GM12872 (cell line): ENCODE measurements around the gene ADAMTS12.

Experiments
- TF ChIP-seq, protein P1 (sequence below): IDR thresholded peaks from 3 replicates; pipeline ENCODE4 v1.5.1; 2011; ENCODE audit warnings: low read depth, mild to moderate bottlenecking, low read length, moderate library complexity; ENCODE audit not compliant: insufficient read depth

ADAMTS12 gene

GRCh38 chr5:33557605-33558004 lies 334.2 kb downstream of the ADAMTS12 start:
- TF ChIP-seq, protein P1, sequence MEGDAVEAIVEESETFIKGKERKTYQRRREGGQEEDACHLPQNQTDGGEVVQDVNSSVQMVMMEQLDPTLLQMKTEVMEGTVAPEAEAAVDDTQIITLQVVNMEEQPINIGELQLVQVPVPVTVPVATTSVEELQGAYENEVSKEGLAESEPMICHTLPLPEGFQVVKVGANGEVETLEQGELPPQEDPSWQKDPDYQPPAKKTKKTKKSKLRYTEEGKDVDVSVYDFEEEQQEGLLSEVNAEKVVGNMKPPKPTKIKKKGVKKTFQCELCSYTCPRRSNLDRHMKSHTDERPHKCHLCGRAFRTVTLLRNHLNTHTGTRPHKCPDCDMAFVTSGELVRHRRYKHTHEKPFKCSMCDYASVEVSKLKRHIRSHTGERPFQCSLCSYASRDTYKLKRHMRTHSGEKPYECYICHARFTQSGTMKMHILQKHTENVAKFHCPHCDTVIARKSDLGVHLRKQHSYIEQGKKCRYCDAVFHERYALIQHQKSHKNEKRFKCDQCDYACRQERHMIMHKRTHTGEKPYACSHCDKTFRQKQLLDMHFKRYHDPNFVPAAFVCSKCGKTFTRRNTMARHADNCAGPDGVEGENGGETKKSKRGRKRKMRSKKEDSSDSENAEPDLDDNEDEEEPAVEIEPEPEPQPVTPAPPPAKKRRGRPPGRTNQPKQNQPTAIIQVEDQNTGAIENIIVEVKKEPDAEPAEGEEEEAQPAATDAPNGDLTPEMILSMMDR = no peak

DNA sequence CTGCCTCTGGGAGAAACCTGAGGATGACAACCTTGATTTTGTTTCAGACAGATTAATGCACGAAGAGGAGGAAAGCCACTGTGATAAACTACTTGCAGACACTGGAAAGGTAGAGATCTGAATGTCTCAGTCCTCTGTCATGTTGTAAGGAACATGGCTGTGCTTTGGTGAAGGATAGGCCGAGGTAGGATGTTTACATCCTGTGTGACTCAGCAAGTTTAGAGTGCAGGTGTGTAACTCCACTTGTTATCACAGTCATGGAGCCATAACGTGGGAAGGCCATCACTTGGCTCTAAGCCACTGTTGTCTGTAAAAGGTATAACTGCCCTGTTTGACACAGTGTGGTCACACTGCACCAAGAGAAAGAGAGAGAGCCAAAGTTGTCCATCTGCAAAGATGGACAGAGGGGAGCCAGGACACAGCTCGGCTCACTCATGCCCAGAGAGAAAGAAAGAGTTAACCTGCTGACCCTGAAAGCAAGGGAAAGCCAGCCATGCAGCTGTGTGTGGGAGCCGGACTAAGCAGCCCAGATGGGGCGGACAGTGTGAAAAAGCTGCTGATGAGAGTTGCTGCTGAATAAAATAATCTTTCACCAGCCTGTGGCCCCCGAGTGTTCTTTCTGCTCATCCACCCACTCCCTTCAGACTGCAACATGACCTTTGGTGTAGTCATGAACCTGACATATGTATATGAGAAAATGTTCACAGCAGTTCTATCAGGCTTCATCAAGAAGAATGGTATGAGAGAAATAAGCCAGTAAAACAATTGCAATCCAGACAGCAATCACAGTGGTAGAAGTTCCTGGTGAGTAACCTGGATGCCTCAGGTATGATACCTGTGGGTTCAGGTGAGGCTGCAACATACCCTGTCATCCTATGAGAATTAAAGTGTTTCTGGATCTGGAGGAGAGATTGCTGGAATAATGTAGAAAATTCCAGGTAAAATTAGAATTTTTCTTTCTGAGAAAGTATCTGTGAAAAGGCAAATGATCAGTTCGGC lies 335.2 kb downstream of the ADAMTS12 start:
- TF ChIP-seq, protein P1 = no peak

- TF ChIP-seq, protein P1 = no peak
Measured at GRCh38 chr5:33549982-33550567, 341.7 kb downstream of the ADAMTS12 start.

- TF ChIP-seq, protein P1 = no peak
Measured at GRCh38 chr5:33539212-33539611, 352.6 kb downstream of the ADAMTS12 start.

- TF ChIP-seq, protein P1 = no peak
Measured at GRCh38 chr5:33538201-33538600, 353.6 kb downstream of the ADAMTS12 start.

DNA sequence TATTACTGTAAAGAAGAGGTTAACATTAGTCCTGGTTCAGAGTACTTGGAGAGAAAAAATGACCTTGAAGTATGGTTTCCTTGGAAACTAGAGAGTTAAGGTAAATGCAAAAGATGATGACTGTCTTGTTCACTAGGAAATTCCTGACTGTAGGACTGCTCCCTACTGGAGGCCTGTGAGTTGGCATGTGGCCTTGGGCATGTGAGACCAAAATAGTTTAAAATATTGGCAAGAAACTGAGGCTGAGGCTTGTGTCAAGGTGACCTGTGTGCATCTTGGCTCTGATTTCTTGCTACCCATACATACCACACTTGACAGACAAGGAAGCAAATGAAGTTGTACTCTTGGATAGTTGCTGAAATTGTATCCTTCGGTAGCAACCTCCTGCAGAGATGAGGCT lies 354.6 kb downstream of the ADAMTS12 start:
- TF ChIP-seq, protein P1 = no peak

GRCh38 chr5:33536802-33537201 lies 355.0 kb downstream of the ADAMTS12 start:
- TF ChIP-seq, protein P1 = no peak
